ENCODE data around the gene ACADL.

Gene ACADL

DNA sequence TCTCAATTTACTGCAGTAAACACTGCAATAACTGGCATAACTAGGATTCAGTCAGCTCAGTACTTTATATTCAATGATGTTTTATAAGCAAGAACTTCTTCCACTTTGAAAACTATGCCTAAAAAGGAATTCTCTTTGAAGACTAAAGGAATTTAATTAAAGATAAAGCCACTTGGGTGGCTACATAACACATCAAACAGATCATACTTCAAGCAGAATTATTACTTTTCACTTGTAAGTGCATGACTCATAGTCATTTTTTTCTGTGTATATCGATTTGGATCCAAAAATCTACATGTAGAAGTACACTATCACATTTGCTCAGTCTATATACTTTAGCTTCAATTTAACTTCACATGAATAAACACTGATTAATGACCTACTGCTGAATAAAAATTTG lies 58.0 kb downstream of the ACADL start:
- DNase-seq, result no peak

- no peak for DNase-seq
These were observed 62.7 kb downstream of the ACADL start for GRCh38 chr2:210162466-210163124.

GRCh38 chr2:210159059-210159458 lies 66.2 kb downstream of the ACADL start:
- no peak for DNase-seq

DNA sequence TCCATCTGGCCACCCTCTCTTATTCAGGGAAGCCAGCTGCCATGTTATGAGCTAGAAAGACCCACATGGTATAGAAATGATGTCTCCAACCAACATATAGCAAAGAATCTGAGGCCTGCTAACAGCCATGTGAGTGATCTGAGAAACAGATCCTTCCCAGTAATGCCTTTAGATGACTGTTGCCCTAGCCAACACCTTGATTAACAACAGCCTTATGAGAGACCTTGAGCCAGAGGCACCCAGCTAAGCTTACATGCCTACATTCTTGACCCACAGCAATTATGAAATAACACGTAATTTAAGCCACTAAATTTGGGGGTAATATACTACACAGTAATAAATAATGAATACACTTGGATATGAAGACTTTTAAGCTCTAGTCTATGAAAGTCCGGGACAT lies 67.0 kb downstream of the ACADL start:
- DNase-seq, result no peak

DNA sequence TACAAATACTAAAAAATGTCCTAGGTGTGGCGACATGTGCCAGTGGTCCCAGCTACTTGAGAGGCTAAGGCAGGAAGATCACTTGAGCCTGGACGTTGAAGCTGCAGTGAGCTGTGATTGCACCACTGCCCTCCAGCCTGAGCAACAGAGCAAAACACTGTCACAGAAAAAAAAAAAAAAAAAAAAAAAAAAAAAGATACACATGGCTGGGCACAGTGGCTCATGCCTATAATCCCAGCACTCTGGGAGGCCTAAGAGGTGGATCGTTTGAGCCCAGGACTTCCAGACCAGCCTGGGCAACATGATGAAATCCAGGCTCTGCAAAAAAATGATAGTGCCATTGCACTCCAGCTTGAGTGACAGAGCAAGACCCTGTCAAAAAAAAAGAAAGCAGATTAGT lies 67.7 kb downstream of the ACADL start:
- DNase-seq, result no peak

GRCh38 chr2:210147614-210148013 lies 77.6 kb downstream of the ACADL start:
- DNase-seq, result no peak

Data from femur (tissue), 1 donor.